ENCODE data around the gene PTPRB. TPM values are rescaled to one million over a fixed set of nuclear protein-coding genes. Genes with fewer than 3 reads are reported as not detected.

Gene PTPRB
- total and polyA plus RNA-seq, 2 donors (not counting 1 experiment from before 2014, with no cell fraction given) = 0.01 TPM; not detected in 1

GRCh38 chr12:70686299-70686698 is 49.1 kb upstream of the PTPRB start:
- no peaks in the 10 kb centered on the region for H3K36me3 ChIP-seq (replicated peaks in 1 of 2; ENCODE audit: control extremely low read depth in 1 of 2, control insufficient read depth in 1 of 2, extremely low read depth in 1 of 2, insufficient read depth in 2 of 2, low read length in 1 of 2)
- no peak overlapping the region for H3K4me3 ChIP-seq (ENCODE audit: control extremely low read depth in 1 of 5, extremely low read depth in 1 of 5, insufficient read depth in 1 of 5, low read depth in 2 of 5, low read length in 4 of 5)
- H3K4me1 ChIP-seq (ENCODE audit: control insufficient read depth in 2 of 2, insufficient read depth in 2 of 2, low read length in 2 of 2) = no peaks in the 10 kb centered on the region
- H3K27ac Mint-ChIP-seq = no peak overlapping the region
- ChIA-PET POLR2A (no interaction called here), CTCF (interaction anchor here (0.6 kb wide), 1 partner anchor 17 kb away, joined by 3 read pairs; no protein-coding TSS in a partner anchor)
- no peak overlapping the region for H3K4me3 Mint-ChIP-seq
- no peak overlapping the region for H3K9ac ChIP-seq (ENCODE audit: low read length)
- H3K27me3 ChIP-seq (replicated peaks in 1 of 4; ENCODE audit: control extremely low read depth in 1 of 4, control insufficient read depth in 3 of 4, insufficient read depth in 4 of 4, low read length in 3 of 4) = no peaks in the 10 kb centered on the region
- intact Hi-C loops (cut with micrococcal nuclease) = no loop called here
- ATAC-seq (ENCODE audit: low read depth) (no peak), DNase-seq (no peak)
- 100% methylated on average over 1 of the region's 2 CpGs for WGBS (ENCODE audit: insufficient coverage)
- H3K79me2 ChIP-seq (ENCODE audit: control insufficient read depth, insufficient read depth, low read length) = no peaks in the 10 kb centered on the region
- no peak for TF ChIP-seq CTCF (IDR thresholded peaks at IDR 0.05)
- H3K27ac ChIP-seq (ENCODE audit: low read length in 2 of 2) = no peak overlapping the region
- no peak overlapping the region for H3K4me2 ChIP-seq (replicated peaks; ENCODE audit: low read depth, low read length, poor library complexity, severe bottlenecking)
- no peaks in the 10 kb centered on the region for H4K20me1 ChIP-seq (ENCODE audit: control insufficient read depth, insufficient read depth, low read length, poor library complexity, severe bottlenecking)
- H3K4me1 Mint-ChIP-seq = no peaks in the 10 kb centered on the region
- peaks cover 12% of the 10 kb centered on the region for H3K27me3 Mint-ChIP-seq
- H2AFZ ChIP-seq (ENCODE audit: insufficient read depth, low read depth, low read length, poor library complexity, severe bottlenecking) = no peak overlapping the region
- no peaks in the 10 kb centered on the region for H3K9me3 ChIP-seq (ENCODE audit: control extremely low read depth in 1 of 3, control insufficient read depth in 2 of 3, insufficient read depth in 1 of 3, low read length in 2 of 3)
- H3K9me3 Mint-ChIP-seq (ENCODE audit: insufficient read depth) = no peaks in the 10 kb centered on the region

GRCh38 chr12:70683976-70684375 is 46.7 kb upstream of the PTPRB start:
- Histone ChIP-seq H3K4me3 (ENCODE audit: control extremely low read depth in 1 of 5, extremely low read depth in 1 of 5, insufficient read depth in 1 of 5, low read depth in 2 of 5, low read length in 4 of 5) (no peak overlapping the region), H3K4me1 (ENCODE audit: control insufficient read depth in 2 of 2, insufficient read depth in 2 of 2, low read length in 2 of 2) (no peaks in the 10 kb centered on the region), H3K27me3 (replicated peaks in 1 of 4; ENCODE audit: control extremely low read depth in 1 of 4, control insufficient read depth in 3 of 4, insufficient read depth in 4 of 4, low read length in 3 of 4) (no peaks in the 10 kb centered on the region), H3K9me3 (ENCODE audit: control extremely low read depth in 1 of 3, control insufficient read depth in 2 of 3, insufficient read depth in 1 of 3, low read length in 2 of 3) (no peaks in the 10 kb centered on the region), H4K20me1 (ENCODE audit: control insufficient read depth, insufficient read depth, low read length, poor library complexity, severe bottlenecking) (no peaks in the 10 kb centered on the region), H3K36me3 (replicated peaks in 1 of 2; ENCODE audit: control extremely low read depth in 1 of 2, control insufficient read depth in 1 of 2, extremely low read depth in 1 of 2, insufficient read depth in 2 of 2, low read length in 1 of 2) (no peaks in the 10 kb centered on the region), H3K9ac (ENCODE audit: low read length) (no peak overlapping the region), H3K4me2 (replicated peaks; ENCODE audit: low read depth, low read length, poor library complexity, severe bottlenecking) (no peak overlapping the region), H3K79me2 (ENCODE audit: control insufficient read depth, insufficient read depth, low read length) (no peaks in the 10 kb centered on the region), H3K27ac (ENCODE audit: low read length in 2 of 2) (no peak overlapping the region), H2AFZ (ENCODE audit: insufficient read depth, low read depth, low read length, poor library complexity, severe bottlenecking) (no peak overlapping the region)
- TF ChIP-seq CTCF (IDR thresholded peaks at IDR 0.05) = no peak
- no peak for TF ChIP-seq EZH2 (IDR thresholded peaks at IDR 0.05; ENCODE audit: borderline replicate concordance, insufficient read depth, low read depth, low read length, poor library complexity, severe bottlenecking)
- no peaks in the 10 kb centered on the region for H3K9me3 Mint-ChIP-seq (ENCODE audit: insufficient read depth)
- H3K4me1 Mint-ChIP-seq = no peaks in the 10 kb centered on the region
- intact Hi-C loops (cut with micrococcal nuclease) = no loop called here
- POLR2A ChIA-PET = no interaction called here
- CTCF ChIA-PET = no interaction called here
- 86% methylated on average over 2 of the region's 3 CpGs for WGBS (ENCODE audit: insufficient coverage)
- ATAC-seq (ENCODE audit: low read depth) (no peak), DNase-seq (no peak)
- no peak overlapping the region for H3K27ac Mint-ChIP-seq
- no peak overlapping the region for H3K4me3 Mint-ChIP-seq
- peaks cover 15% of the 10 kb centered on the region for H3K27me3 Mint-ChIP-seq
